Esophagus (tissue), 2 donors: ENCODE measurements around the gene HOXB7. TPM values are rescaled to one million over a fixed set of nuclear protein-coding genes. Genes with fewer than 3 reads are reported as not detected.

Experiments
- H3K27ac ChIP-seq, 2 donors: one replicate each; pipeline ENCODE4 v1.5.1; 2013; ENCODE audit warnings: low read depth in 2 of 2, mild to moderate bottlenecking in 2 of 2, inconsistent platforms in 1 of 2, low read length in 1 of 2, moderate library complexity in 1 of 2
- H3K27me3 ChIP-seq, 2 donors: one replicate each; pipeline ENCODE4 v1.6.1; 2013; ENCODE audit warnings: low read length in 2 of 2, control low read depth in 1 of 2, mild to moderate bottlenecking in 1 of 2; ENCODE audit not compliant: insufficient read depth in 2 of 2, control insufficient read depth in 1 of 2
- H3K36me3 ChIP-seq, 2 donors: one replicate each; pipeline ENCODE4 v1.6.1; 2013; ENCODE audit warnings: low read length in 1 of 2; ENCODE audit not compliant: control insufficient read depth in 2 of 2, insufficient read depth in 2 of 2
- H3K4me1 ChIP-seq, 2 donors: one replicate each; pipeline ENCODE4 v1.6.1; 2013; ENCODE audit warnings: low read length in 1 of 2; ENCODE audit not compliant: control insufficient read depth in 2 of 2, insufficient read depth in 2 of 2
- H3K4me3 ChIP-seq, 2 donors: one replicate each; pipeline ENCODE4 v1.5.1; 2013; ENCODE audit warnings: low read length in 2 of 2, mild to moderate bottlenecking in 2 of 2, low read depth in 1 of 2, moderate library complexity in 1 of 2
- H3K9me3 ChIP-seq, 2 donors: one replicate each; pipeline ENCODE4 v1.6.1; 2013; ENCODE audit warnings: mild to moderate bottlenecking in 2 of 2, low read depth in 1 of 2, low read length in 1 of 2, moderate library complexity in 1 of 2; ENCODE audit not compliant: control insufficient read depth in 2 of 2, insufficient read depth in 1 of 2
- WGBS, 2 donors: extraction: QIAGEN DNeasy Blood & Tissue Kit; methylation state at CpG; one replicate each; pipeline ENCODE4 v1.1.7; 2013; 5-methylcytosine and 5-hydroxymethylcytosine counted together
- polyA plus RNA-seq, 2 donors: library from polyadenylated mRNA; stranded (reverse); fragments of 200-250 nt; gene quantifications; one replicate each; pipeline ENCODE4 v1.2.3, GENCODE V29; 2013
- donor health status: healthy with polysubstance abuse.
- donor health status: Bipolar disorder and iron deficiency.

HOXB7 gene
- polyA plus RNA-seq = under 1 TPM; 0.27 to 0.39 TPM

- Histone ChIP-seq H3K27me3 (peaks cover 6 to 47% of the 10 kb centered on the region in 2 donors), H3K27ac (no peak within 1 kb of the TSS), H3K36me3 (no peaks in the 10 kb centered on the region), H3K4me3 (peak within 1 kb of the TSS; percentile 41 to 56), H3K9me3 (no peaks in the 10 kb centered on the region), H3K4me1 (peaks cover 6 to 11% of the 10 kb centered on the region in 2 donors)
- 1 to 2% methylated on average over 79 of the region's 79 CpGs for WGBS, 2 donors
Observed at GRCh38 chr17:48610282-48611211, at the start of gene HOXB7. Gene HOXB7 (minus strand): TSS chr17:48611017. CDS start chr17:48610918, 99 bp downstream.

GRCh38 chr17:48655913-48656312 is 45.1 kb upstream of the HOXB7 start:
- Histone ChIP-seq H3K27ac (no peak overlapping the region), H3K27me3 (no peaks in the 10 kb centered on the region), H3K36me3 (no peaks in the 10 kb centered on the region), H3K9me3 (no peaks in the 10 kb centered on the region), H3K4me1 (no peaks in the 10 kb centered on the region), H3K4me3 (no peak overlapping the region)

GRCh38 chr17:48649741-48650140 is 38.9 kb upstream of the HOXB7 start:
- Histone ChIP-seq H3K36me3 (no peaks in the 10 kb centered on the region), H3K27me3 (peaks cover 8 to 13% of the 10 kb centered on the region in 2 donors), H3K27ac (no peak overlapping the region), H3K4me3 (no peak overlapping the region), H3K4me1 (peaks cover 2 to 3% of the 10 kb centered on the region in 2 donors), H3K9me3 (no peaks in the 10 kb centered on the region)
- WGBS, 2 donors = 78 to 80% methylated on average over 1 of the region's 1 CpG

- Histone ChIP-seq H3K27me3 (peaks cover 12 to 23% of the 10 kb centered on the region in 2 donors), H3K27ac (no peak overlapping the region), H3K9me3 (no peaks in the 10 kb centered on the region), H3K4me1 (peaks cover 2 to 3% of the 10 kb centered on the region in 2 donors), H3K36me3 (no peaks in the 10 kb centered on the region), H3K4me3 (no peak overlapping the region)
- 71 to 76% methylated on average over 1 of the region's 1 CpG for WGBS, 2 donors
Observed at GRCh38 chr17:48647963-48648245, 37.1 kb upstream of the HOXB7 start.

- peak overlapping the region; percentile 1 to 39 for H3K4me3 ChIP-seq
- H3K4me1 ChIP-seq = peaks cover 2 to 3% of the 10 kb centered on the region in 2 donors
- no peak overlapping the region for H3K27ac ChIP-seq
- H3K36me3 ChIP-seq = no peaks in the 10 kb centered on the region
- 2 to 3% methylated on average over 29 to 30 of the region's 30 CpGs for WGBS, 2 donors
- H3K9me3 ChIP-seq = peaks cover 0 to 5% of the 10 kb centered on the region in 2 donors
- peaks cover 17 to 27% of the 10 kb centered on the region in 2 donors for H3K27me3 ChIP-seq
Observed at GRCh38 chr17:48647103-48647962, 36.5 kb upstream of the HOXB7 start.

- 4 to 6% methylated on average over 79 to 80 of the region's 80 CpGs for WGBS, 2 donors
- H3K4me1 ChIP-seq = peaks cover 2 to 3% of the 10 kb centered on the region in 2 donors
- H3K36me3 ChIP-seq = no peaks in the 10 kb centered on the region
- H3K27me3 ChIP-seq = peaks cover 17 to 31% of the 10 kb centered on the region in 2 donors
- H3K9me3 ChIP-seq = peaks cover 0 to 6% of the 10 kb centered on the region in 2 donors
- H3K27ac ChIP-seq = no peak overlapping the region
- H3K4me3 ChIP-seq = peak overlapping the region; percentile 4 to 23
Observed at GRCh38 chr17:48646183-48647102, 35.6 kb upstream of the HOXB7 start.

- Histone ChIP-seq H3K36me3 (no peaks in the 10 kb centered on the region), H3K27ac (no peak overlapping the region), H3K4me3 (no peak overlapping the region), H3K4me1 (peaks cover 2 to 3% of the 10 kb centered on the region in 2 donors), H3K9me3 (peaks cover 0 to 7% of the 10 kb centered on the region in 2 donors), H3K27me3 (peaks cover 17 to 31% of the 10 kb centered on the region in 2 donors)
- 20 to 29% methylated on average over 14 of the region's 14 CpGs for WGBS, 2 donors
Observed at GRCh38 chr17:48645639-48646182, 34.9 kb upstream of the HOXB7 start.

GRCh38 chr17:48644910-48645557 is 34.2 kb upstream of the HOXB7 start:
- H3K4me3 ChIP-seq = no peak overlapping the region
- peaks cover 19 to 37% of the 10 kb centered on the region in 2 donors for H3K27me3 ChIP-seq
- 36 to 42% methylated on average over 6 of the region's 6 CpGs for WGBS, 2 donors
- no peaks in the 10 kb centered on the region for H3K36me3 ChIP-seq
- peaks cover 0 to 7% of the 10 kb centered on the region in 2 donors for H3K9me3 ChIP-seq
- no peak overlapping the region for H3K27ac ChIP-seq
- H3K4me1 ChIP-seq = peaks cover 2 to 3% of the 10 kb centered on the region in 2 donors
